ENCODE measurements around the gene CDIP1. TPM values are rescaled to one million over a fixed set of nuclear protein-coding genes. Genes with fewer than 3 reads are reported as not detected.

CDIP1 gene
- total RNA-seq, 1 donor from 2014 or later = 36.4 TPM

GRCh38 chr16:4460936-4461249, 77.7 kb downstream of the CDIP1 start:
- Mint-ChIP-seq H3K27ac (ENCODE audit: unreplicated experiment) (no peak overlapping the region), H3K4me3 (ENCODE audit: unreplicated experiment) (no peak overlapping the region), H3K27me3 (ENCODE audit: low read depth) (no peaks in the 10 kb centered on the region), H3K36me3 (ENCODE audit: low read depth) (peaks cover 12% of the 10 kb centered on the region), H3K4me1 (ENCODE audit: low read depth) (peaks cover 6% of the 10 kb centered on the region), H3K9me3 (ENCODE audit: low read depth) (no peaks in the 10 kb centered on the region)
- no peak for TF ChIP-seq CTCF (IDR thresholded peaks at IDR 0.05)
- DNase-seq (ENCODE audit: low spot score) = no peak

Other genes with a start within 250 kb of the CDIP1 start
- 58.7 to 62.8 TPM (median 61.2 TPM) in 3 replicates for gene GLIS2, start 222.7 kb downstream of the CDIP1 start, total RNA-seq
- 21.6 to 24.4 TPM (median 22.4 TPM) in 3 replicates for gene PAM16, start 187.5 kb downstream of the CDIP1 start, total RNA-seq
- 79.7 to 82.0 TPM (median 81.8 TPM) in 3 replicates for gene VASN, start 166.9 kb downstream of the CDIP1 start, total RNA-seq
- gene CORO7, start 122.2 kb downstream of the CDIP1 start, total RNA-seq = 18.8 to 26.0 TPM (median 24.6 TPM) in 3 replicates
- gene DNAJA3, start 112.9 kb downstream of the CDIP1 start, total RNA-seq = 27.5 to 28.0 TPM (median 27.8 TPM) in 3 replicates
- 41.0 to 56.3 TPM (median 44.0 TPM) in 3 replicates for gene NMRAL1, start 64.1 kb downstream of the CDIP1 start, total RNA-seq
- 45.9 to 69.4 TPM (median 46.4 TPM) in 3 replicates for gene HMOX2, start 62.4 kb downstream of the CDIP1 start, total RNA-seq
- gene C16orf96, start 17.6 kb upstream of the CDIP1 start, total RNA-seq = 0.12 to 0.23 TPM in 2 of 3 replicates, not detected in the other
- 22.9 to 36.6 TPM (median 23.6 TPM) in 3 replicates for gene UBALD1, start 76.1 kb upstream of the CDIP1 start, total RNA-seq
- 81.9 to 88.4 TPM (median 83.4 TPM) in 3 replicates for gene MGRN1, start 86.1 kb upstream of the CDIP1 start, total RNA-seq
- 20.4 to 27.4 TPM (median 22.9 TPM) in 3 replicates for gene NUDT16L1, start 154.8 kb upstream of the CDIP1 start, total RNA-seq
- gene ANKS3, start 195.5 kb upstream of the CDIP1 start, total RNA-seq = 21.8 to 30.6 TPM (median 24.9 TPM) in 3 replicates
- gene DNAAF8, start 195.8 kb upstream of the CDIP1 start, total RNA-seq = 2.0 to 2.6 TPM (median 2.2 TPM) in 3 replicates
- gene ZNF500, start 228.4 kb upstream of the CDIP1 start, total RNA-seq = 13.1 to 16.2 TPM (median 14.7 TPM) in 3 replicates
- not detected in 3 replicates for gene SEPTIN12, start 249.6 kb upstream of the CDIP1 start, total RNA-seq

All from chondrocyte (in vitro differentiated cells).